Measurements from ENCODE around the gene CHD9NB. TPM values are rescaled to one million over a fixed set of nuclear protein-coding genes. Genes with fewer than 3 reads are reported as not detected.

CHD9NB gene
- total and polyA plus RNA-seq, 5 donors from 2014 or later = not detected

DNA sequence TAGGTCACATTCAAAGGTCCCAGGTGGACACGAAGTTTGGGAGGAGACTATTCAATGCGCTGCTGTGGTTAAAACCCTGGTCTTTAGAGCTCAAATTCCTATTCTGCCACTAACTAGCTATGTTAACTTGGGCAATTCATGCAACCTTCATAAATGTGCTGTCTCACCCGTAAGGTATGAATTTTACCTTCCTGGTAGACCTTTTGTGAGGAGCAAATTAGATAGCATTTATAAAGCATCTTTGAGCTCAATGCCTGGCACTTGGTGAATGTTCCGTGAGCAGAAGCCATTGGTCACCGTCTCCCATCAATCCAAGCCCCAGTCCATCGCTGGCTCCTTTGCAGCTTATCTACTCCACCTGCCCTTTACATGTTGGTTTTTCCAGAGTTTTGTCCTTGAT lies 16.6 kb downstream of the CHD9NB start:
- DNase-seq (no peak), ATAC-seq (ENCODE audit: low read depth in 2 of 2) (no peak)
- Mint-ChIP-seq H3K27ac (no peak overlapping the region), H3K9me3 (peaks cover 0 to 2% (median 0%) of the 10 kb centered on the region in 7 donors), H3K4me1 (no peaks in the 10 kb centered on the region), H3K36me3 (no peaks in the 10 kb centered on the region), H3K4me3 (no peak overlapping the region), H3K27me3 (peaks cover 12% of the 10 kb centered on the region)
- H3K4me3 ChIP-seq (ENCODE audit: low read depth, low read length) = no peak overlapping the region
- no peaks in the 10 kb centered on the region for H3K36me3 ChIP-seq (ENCODE audit: control insufficient read depth, insufficient read depth, low read length)
- no peak overlapping the region for H3K27ac ChIP-seq (ENCODE audit: insufficient read depth, low read length, poor library complexity, severe bottlenecking)
- no peaks in the 10 kb centered on the region for H3K9me3 ChIP-seq (ENCODE audit: control insufficient read depth in 2 of 2, low read length in 2 of 2)
- no peaks in the 10 kb centered on the region for H3K4me1 ChIP-seq (ENCODE audit: control insufficient read depth, insufficient read depth, low read length, poor library complexity, severe bottlenecking)
- peaks cover 4% of the 10 kb centered on the region for H3K27me3 ChIP-seq (ENCODE audit: control insufficient read depth, insufficient read depth, low read length)

DNA sequence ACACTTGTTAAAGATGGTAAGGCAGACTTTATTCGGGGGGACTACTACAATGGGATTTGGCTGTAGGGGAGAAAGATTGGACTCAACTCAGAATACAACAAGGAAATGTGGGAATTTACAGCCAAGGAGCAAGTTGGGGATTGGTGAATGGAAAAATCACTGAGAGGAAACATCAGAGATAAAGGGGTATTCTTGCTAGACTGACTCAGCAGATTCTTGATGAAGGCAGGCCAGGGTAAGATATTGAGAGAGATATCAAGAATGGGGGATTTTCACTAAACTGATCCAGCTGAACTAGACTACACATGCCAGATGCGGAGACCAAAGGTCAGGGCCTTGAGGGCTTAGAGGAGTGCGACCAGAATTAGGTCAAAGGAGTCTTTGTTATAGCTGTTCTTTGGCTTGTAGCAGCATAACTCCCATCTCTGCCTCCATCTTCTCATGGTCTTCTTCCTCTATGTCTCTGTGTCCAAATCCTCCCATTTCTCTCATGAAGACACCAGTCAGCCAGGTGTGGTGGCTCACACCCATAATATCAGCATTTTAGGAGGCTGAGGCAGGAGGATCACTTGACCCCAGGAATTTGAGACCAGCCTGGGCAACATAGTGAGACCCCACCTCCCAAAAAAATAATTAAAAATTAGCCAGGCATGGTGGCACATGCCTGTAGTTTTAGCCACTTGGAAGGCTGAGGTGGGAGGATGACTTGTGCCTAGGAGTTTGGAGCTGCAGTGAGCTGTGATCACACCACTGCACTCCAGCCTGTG lies 17.3 kb downstream of the CHD9NB start:
- H3K4me3 ChIP-seq (ENCODE audit: low read depth, low read length) = no peak overlapping the region
- H3K4me1 ChIP-seq (ENCODE audit: control insufficient read depth, insufficient read depth, low read length, poor library complexity, severe bottlenecking) = no peaks in the 10 kb centered on the region
- no peak overlapping the region for H3K4me3 Mint-ChIP-seq
- DNase-seq (no peak), ATAC-seq (ENCODE audit: low read depth in 2 of 2) (no peak)
- no peak overlapping the region for H3K27ac ChIP-seq (ENCODE audit: insufficient read depth, low read length, poor library complexity, severe bottlenecking)
- H3K4me1 Mint-ChIP-seq = no peaks in the 10 kb centered on the region
- H3K27ac Mint-ChIP-seq = no peak overlapping the region
- peaks cover 0 to 2% (median 0%) of the 10 kb centered on the region in 7 donors for H3K9me3 Mint-ChIP-seq
- H3K36me3 Mint-ChIP-seq = no peaks in the 10 kb centered on the region
- H3K27me3 Mint-ChIP-seq = peaks cover 8% of the 10 kb centered on the region
- peaks cover 4% of the 10 kb centered on the region for H3K27me3 ChIP-seq (ENCODE audit: control insufficient read depth, insufficient read depth, low read length)
- H3K9me3 ChIP-seq (ENCODE audit: control insufficient read depth in 2 of 2, low read length in 2 of 2) = no peaks in the 10 kb centered on the region
- no peaks in the 10 kb centered on the region for H3K36me3 ChIP-seq (ENCODE audit: control insufficient read depth, insufficient read depth, low read length)

DNA sequence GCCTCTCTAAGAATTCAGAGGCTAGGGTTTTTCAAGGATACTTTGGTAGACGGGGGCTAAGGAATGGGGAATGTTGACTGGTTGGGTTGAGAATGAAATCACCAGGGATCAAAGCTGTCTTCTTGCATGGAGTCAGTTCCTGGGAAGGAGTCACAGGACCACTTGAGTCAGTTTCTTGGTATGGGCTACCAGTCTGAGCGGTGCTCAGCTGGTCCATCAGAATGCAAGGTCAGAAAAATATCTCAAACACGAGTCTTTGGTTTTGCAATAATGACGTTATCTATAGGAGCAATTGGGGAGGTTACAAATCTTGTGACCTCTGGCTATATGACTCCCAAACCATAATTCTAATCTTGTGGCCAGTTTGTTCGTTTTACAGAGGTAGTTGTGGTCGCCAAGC lies 18.4 kb downstream of the CHD9NB start:
- Mint-ChIP-seq H3K36me3 (no peaks in the 10 kb centered on the region), H3K27me3 (peaks cover 6% of the 10 kb centered on the region), H3K4me1 (no peaks in the 10 kb centered on the region), H3K9me3 (peaks cover 0 to 2% (median 0%) of the 10 kb centered on the region in 7 donors), H3K4me3 (no peak overlapping the region), H3K27ac (no peak overlapping the region)
- no peak overlapping the region for H3K4me3 ChIP-seq (ENCODE audit: low read depth, low read length)
- ATAC-seq (ENCODE audit: low read depth in 2 of 2) (no peak), DNase-seq (no peak)
- H3K9me3 ChIP-seq (ENCODE audit: control insufficient read depth in 2 of 2, low read length in 2 of 2) = no peaks in the 10 kb centered on the region
- peaks cover 4% of the 10 kb centered on the region for H3K27me3 ChIP-seq (ENCODE audit: control insufficient read depth, insufficient read depth, low read length)
- no peaks in the 10 kb centered on the region for H3K4me1 ChIP-seq (ENCODE audit: control insufficient read depth, insufficient read depth, low read length, poor library complexity, severe bottlenecking)
- H3K36me3 ChIP-seq (ENCODE audit: control insufficient read depth, insufficient read depth, low read length) = no peaks in the 10 kb centered on the region
- no peak overlapping the region for H3K27ac ChIP-seq (ENCODE audit: insufficient read depth, low read length, poor library complexity, severe bottlenecking)

DNA sequence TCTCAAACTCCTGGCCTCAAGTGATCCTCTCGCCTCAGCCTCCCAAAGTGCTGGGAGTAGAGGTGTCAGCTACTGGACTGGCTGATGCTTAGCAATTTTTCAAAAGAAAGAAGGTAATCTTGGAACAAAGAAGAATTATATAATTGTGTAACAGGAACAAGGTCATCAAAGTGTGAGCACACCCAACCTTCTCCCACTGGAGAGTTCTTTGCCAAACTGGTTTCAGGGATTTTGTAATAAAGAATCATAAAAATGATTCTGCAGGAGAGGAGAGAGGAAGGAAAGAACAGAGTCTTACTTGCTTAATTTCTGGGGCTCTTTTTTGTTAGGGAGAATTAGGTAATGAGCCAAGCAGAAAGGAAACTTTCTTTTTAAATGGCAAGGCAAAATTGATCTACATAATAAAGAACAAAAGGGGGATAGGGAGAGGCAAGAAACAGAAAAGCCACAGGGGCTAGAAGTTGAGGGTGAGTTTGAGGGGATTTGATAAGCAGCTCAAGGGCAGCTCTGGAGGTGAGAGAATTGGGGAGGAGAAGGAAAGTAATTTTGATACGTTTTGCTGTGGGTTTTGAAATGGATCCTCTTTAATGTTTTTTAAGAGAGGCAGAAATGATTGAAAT lies 21.3 kb downstream of the CHD9NB start:
- no peaks in the 10 kb centered on the region for H3K4me1 ChIP-seq (ENCODE audit: control insufficient read depth, insufficient read depth, low read length, poor library complexity, severe bottlenecking)
- H3K4me3 ChIP-seq (ENCODE audit: low read depth, low read length) = no peak overlapping the region
- Mint-ChIP-seq H3K27ac (no peak overlapping the region), H3K9me3 (peaks cover 0 to 5% (median 0%) of the 10 kb centered on the region in 7 donors), H3K27me3 (peaks cover 12% of the 10 kb centered on the region), H3K36me3 (no peaks in the 10 kb centered on the region), H3K4me1 (no peaks in the 10 kb centered on the region), H3K4me3 (no peak overlapping the region)
- DNase-seq (no peak), ATAC-seq (ENCODE audit: low read depth in 2 of 2) (no peak)
- H3K27me3 ChIP-seq (ENCODE audit: control insufficient read depth, insufficient read depth, low read length) = peaks cover 4% of the 10 kb centered on the region
- no peaks in the 10 kb centered on the region for H3K9me3 ChIP-seq (ENCODE audit: control insufficient read depth in 2 of 2, low read length in 2 of 2)
- H3K36me3 ChIP-seq (ENCODE audit: control insufficient read depth, insufficient read depth, low read length) = no peaks in the 10 kb centered on the region
- H3K27ac ChIP-seq (ENCODE audit: insufficient read depth, low read length, poor library complexity, severe bottlenecking) = no peak overlapping the region

- no peak overlapping the region for H3K4me3 Mint-ChIP-seq
- no peak overlapping the region for H3K27ac Mint-ChIP-seq
- peaks cover 12% of the 10 kb centered on the region for H3K27me3 Mint-ChIP-seq
These were observed 22.7 kb downstream of the CHD9NB start for GRCh38 chr16:53029971-53030370.

GRCh38 chr16:53024045-53024444 lies 28.7 kb downstream of the CHD9NB start:
- Mint-ChIP-seq H3K9me3 (peaks cover 0 to 3% (median 0%) of the 10 kb centered on the region in 7 donors), H3K4me3 (no peak overlapping the region), H3K4me1 (no peaks in the 10 kb centered on the region), H3K27me3 (peaks cover 23% of the 10 kb centered on the region), H3K36me3 (no peaks in the 10 kb centered on the region), H3K27ac (no peak overlapping the region)
- Histone ChIP-seq H3K4me3 (ENCODE audit: low read depth, low read length) (no peak overlapping the region), H3K4me1 (ENCODE audit: control insufficient read depth, insufficient read depth, low read length, poor library complexity, severe bottlenecking) (no peaks in the 10 kb centered on the region), H3K9me3 (ENCODE audit: control insufficient read depth in 2 of 2, low read length in 2 of 2) (no peaks in the 10 kb centered on the region), H3K27me3 (ENCODE audit: control insufficient read depth, insufficient read depth, low read length) (no peaks in the 10 kb centered on the region), H3K27ac (ENCODE audit: insufficient read depth, low read length, poor library complexity, severe bottlenecking) (no peak overlapping the region), H3K36me3 (ENCODE audit: control insufficient read depth, insufficient read depth, low read length) (no peaks in the 10 kb centered on the region)
- DNase-seq (no peak), ATAC-seq (ENCODE audit: low read depth in 2 of 2) (no peak)

More at GRCh38 chr16:53029971-53030370, 22.7 kb downstream of the CHD9NB start:
- no peaks in the 10 kb centered on the region for H3K36me3 Mint-ChIP-seq
- Histone ChIP-seq H3K27ac (ENCODE audit: insufficient read depth, low read length, poor library complexity, severe bottlenecking) (no peak overlapping the region), H3K9me3 (ENCODE audit: control insufficient read depth in 2 of 2, low read length in 2 of 2) (no peaks in the 10 kb centered on the region), H3K36me3 (ENCODE audit: control insufficient read depth, insufficient read depth, low read length) (no peaks in the 10 kb centered on the region), H3K4me3 (ENCODE audit: low read depth, low read length) (no peak overlapping the region), H3K4me1 (ENCODE audit: control insufficient read depth, insufficient read depth, low read length, poor library complexity, severe bottlenecking) (no peaks in the 10 kb centered on the region), H3K27me3 (ENCODE audit: control insufficient read depth, insufficient read depth, low read length) (peaks cover 4% of the 10 kb centered on the region)
- DNase-seq (no peak), ATAC-seq (ENCODE audit: low read depth in 2 of 2) (no peak)
- H3K9me3 Mint-ChIP-seq = peaks cover 0 to 5% (median 0%) of the 10 kb centered on the region in 7 donors
- H3K4me1 Mint-ChIP-seq = no peaks in the 10 kb centered on the region

GRCh38 chr16:53022374-53022773 lies 30.3 kb downstream of the CHD9NB start:
- H3K36me3 Mint-ChIP-seq = no peaks in the 10 kb centered on the region
- H3K4me3 Mint-ChIP-seq = no peak overlapping the region
- ATAC-seq (ENCODE audit: low read depth in 2 of 2) (no peak), DNase-seq (peak in 1 of 3 donors; percentile 4)
- H3K9me3 ChIP-seq (ENCODE audit: control insufficient read depth in 2 of 2, low read length in 2 of 2) = no peaks in the 10 kb centered on the region
- H3K4me3 ChIP-seq (ENCODE audit: low read depth, low read length) = no peak overlapping the region
- no peak overlapping the region for H3K27ac ChIP-seq (ENCODE audit: insufficient read depth, low read length, poor library complexity, severe bottlenecking)
- H3K4me1 Mint-ChIP-seq = no peaks in the 10 kb centered on the region
- H3K27ac Mint-ChIP-seq = no peak overlapping the region
- no peaks in the 10 kb centered on the region for H3K27me3 ChIP-seq (ENCODE audit: control insufficient read depth, insufficient read depth, low read length)
- H3K9me3 Mint-ChIP-seq = peaks cover 0 to 1% (median 0%) of the 10 kb centered on the region in 7 donors
- H3K36me3 ChIP-seq (ENCODE audit: control insufficient read depth, insufficient read depth, low read length) = no peaks in the 10 kb centered on the region
- no peaks in the 10 kb centered on the region for H3K4me1 ChIP-seq (ENCODE audit: control insufficient read depth, insufficient read depth, low read length, poor library complexity, severe bottlenecking)
- peaks cover 32% of the 10 kb centered on the region for H3K27me3 Mint-ChIP-seq
